K562 treated with DMSO at 1 percent for 24 hours (cell line): ENCODE results near the gene SLC41A1. TPM values are rescaled to one million over a fixed set of nuclear protein-coding genes. Genes with fewer than 3 reads are reported as not detected.

Source experiments
- total RNA-seq: library from RNA; unstranded; fragments of 300-600 nt; gene quantifications from 2 replicates; pipeline ENCODE4 v1.2.3, GENCODE V29; 2022; ENCODE audit warnings: low read depth; ENCODE audit not compliant: insufficient read depth

The SLC41A1 gene
- total RNA-seq: 9.5 and 10.8 TPM in 2 replicates

DNA sequence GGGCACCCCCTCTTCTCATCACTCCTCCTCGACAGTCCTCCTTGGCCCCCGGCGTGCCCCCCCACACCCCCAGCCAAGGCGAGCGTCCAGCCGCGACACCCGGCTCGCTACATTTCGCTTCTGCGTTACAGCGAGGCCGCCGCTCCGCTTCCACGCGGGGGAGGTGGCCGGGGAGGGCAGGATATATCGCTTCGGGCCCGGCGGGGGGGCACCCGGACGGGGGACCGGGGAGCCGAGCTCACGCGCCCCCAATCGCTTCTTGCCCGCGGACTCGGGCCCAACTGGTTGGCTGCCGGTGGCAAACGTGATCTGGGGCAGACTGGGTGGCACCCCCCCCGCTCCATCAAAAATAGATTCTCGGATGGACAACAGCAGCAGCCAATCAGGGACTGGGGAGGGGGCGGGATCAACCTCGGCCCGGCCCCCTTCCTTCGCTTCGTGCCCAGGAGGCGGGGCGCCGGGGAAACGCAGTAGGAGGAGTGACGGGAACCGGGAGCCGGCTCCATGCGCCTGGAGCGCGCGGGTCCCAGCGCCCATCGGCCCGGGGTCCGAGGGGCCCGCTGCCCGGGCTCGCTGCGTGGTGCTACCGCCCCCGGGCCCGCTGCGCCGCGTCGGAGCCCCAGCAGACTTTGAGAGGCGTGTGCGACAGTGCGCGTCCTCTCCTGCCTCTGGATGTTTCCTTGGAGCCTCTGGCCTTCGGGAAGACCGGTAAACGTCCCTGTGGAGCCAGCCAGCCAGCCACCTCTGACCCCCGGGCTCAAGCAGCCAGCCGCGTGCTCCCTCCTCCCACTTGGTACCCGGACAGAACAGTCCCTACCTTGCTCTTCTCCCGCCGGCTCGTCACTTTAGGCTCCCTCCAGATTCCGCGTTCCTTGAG lies at the start of gene SLC41A1:
TSS of gene SLC41A1 (minus strand) at position 321 of the 877 bp plus-strand sequence. CDS start 2,757 bp downstream, outside the sequence.

GRCh38 chr1:205849619-205850355 lies 36.8 kb upstream of the SLC41A1 start, which contains the start of gene PM20D1:
Gene PM20D1, minus strand, starts transcription at chr1:205850132. Its CDS starts 60 bp downstream, at chr1:205850072.

DNA sequence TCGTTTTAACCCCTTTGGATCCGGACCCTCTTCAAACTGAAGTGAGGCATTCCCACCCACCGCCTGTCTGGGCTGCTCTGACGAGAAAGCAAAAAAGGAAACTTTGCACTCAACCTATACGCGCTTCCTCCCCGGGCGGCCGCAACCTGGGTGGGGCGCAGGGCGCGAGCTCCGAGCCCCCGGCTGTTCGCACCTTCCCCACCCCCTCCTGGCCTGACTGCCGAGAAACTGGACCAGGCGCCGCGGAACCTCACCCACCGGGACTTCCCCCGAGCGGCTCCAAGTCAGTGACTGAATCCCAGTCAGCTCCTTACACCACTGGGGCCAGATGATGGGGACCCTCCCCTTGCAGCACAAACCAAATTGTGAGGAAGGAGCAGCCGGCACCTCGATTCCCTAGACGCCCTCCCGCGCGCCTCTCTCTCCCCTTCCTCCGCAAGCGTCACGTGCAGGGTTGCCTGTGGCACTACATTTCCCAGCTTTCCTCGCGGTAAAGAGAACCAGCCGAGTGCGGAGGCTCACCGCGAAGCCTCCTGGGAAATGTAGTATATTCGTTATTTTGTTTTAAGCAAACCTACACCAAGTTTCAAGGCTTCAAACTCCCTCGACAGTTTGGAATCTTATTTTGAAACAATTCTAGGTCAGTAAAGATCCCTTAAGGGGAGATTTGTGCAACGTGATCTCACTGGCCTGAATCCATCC lies 37.8 kb downstream of the SLC41A1 start, which contains the start of gene RAB29:
TSS of gene RAB29 (minus strand) at position 468 of the 702 bp plus-strand sequence. CDS start 526 bp downstream, outside the sequence.

DNA sequence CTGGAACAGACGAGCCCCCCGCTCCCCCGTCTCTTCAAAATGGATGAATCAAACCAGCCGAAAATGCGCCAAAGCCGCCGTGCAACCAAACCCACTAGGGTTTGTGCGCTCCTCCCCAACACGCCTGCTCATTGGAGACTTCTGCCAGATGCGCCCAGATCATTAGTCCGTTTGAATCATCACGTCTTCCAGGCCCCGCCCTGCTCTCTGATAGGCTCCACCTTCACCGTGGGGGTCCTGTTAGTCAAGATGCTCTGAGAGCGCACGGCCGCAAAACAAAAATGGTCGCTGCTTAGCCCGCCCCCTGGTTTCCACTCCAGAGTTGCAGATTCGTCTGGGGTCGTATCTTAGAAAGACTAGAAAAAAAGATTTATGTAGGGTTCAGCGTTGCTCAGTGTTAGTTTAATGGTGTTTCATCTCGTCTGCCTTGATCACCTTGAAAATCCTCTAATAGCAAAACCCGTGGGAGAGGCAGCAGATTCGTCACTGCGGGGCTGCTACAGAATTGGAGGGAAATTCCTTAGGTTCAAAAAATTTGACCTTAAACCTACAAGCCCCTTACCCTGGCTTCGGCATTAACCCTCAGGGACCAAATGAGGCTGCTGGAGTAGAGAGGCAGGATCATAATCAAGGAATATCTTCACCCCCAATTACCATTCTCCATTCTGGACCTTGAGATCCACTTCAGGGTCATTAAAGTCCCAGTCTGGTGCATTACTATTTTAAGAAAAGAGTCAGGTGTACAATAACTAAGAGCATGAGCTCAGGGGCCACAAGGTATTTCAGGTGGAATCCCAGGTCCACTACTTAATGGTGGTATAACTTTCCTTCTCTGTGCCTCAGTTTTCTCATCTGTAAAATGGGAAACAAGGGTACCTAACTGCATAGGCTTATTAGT lies 62.6 kb downstream of the SLC41A1 start, which contains the start of gene NUCKS1:
TSS of gene NUCKS1 (minus strand) at position 45 of the 898 bp plus-strand sequence. CDS start 209 bp downstream, outside the sequence.

Other genes with a start within 250 kb of the SLC41A1 start
- 4.0 and 5.4 TPM in 2 replicates for gene ELK4, start 181.2 kb downstream of the SLC41A1 start, total RNA-seq
- 6.8 and 8.1 TPM in 2 replicates for gene SLC45A3, start 132.7 kb downstream of the SLC41A1 start, total RNA-seq
- 351 and 592 TPM in 2 replicates for gene NUCKS1, start 63.0 kb downstream of the SLC41A1 start, total RNA-seq
- 16.5 and 16.8 TPM in 2 replicates for gene RAB29, start 37.7 kb downstream of the SLC41A1 start, total RNA-seq
- gene PM20D1, start 36.9 kb upstream of the SLC41A1 start, total RNA-seq: not detected in 2 replicates
- gene SLC26A9, start 130.3 kb upstream of the SLC41A1 start, total RNA-seq: 0.06 and 0.21 TPM in 2 replicates
- gene RAB7B, start 190.2 kb upstream of the SLC41A1 start, total RNA-seq: not detected in 2 replicates
- gene CTSE, start 210.7 kb upstream of the SLC41A1 start, total RNA-seq: not detected in 2 replicates
- gene RHEX, start 240.0 kb upstream of the SLC41A1 start, total RNA-seq: not detected in 2 replicates